ENCODE results near the gene FAM81B. TPM values are rescaled to one million over a fixed set of nuclear protein-coding genes. Genes with fewer than 3 reads are reported as not detected.

The FAM81B gene
- total RNA-seq, 1 experiment from 2014 or later: not detected

GRCh38 chr5:95411474-95411873 is 20.3 kb downstream of the FAM81B start:
- Mint-ChIP-seq H3K9me3 (no peaks in the 10 kb centered on the region), H3K27ac (no peak overlapping the region), H3K36me3 (no peaks in the 10 kb centered on the region), H3K27me3 (ENCODE audit: low read depth) (no peaks in the 10 kb centered on the region), H3K4me1 (peaks cover 7% of the 10 kb centered on the region), H3K4me3 (no peak overlapping the region)
- ATAC-seq (no peak), DNase-seq (ENCODE audit: low spot score) (no peak)
- TF ChIP-seq ZNF138 (CRISPR knock-in tag; conservative IDR thresholded peaks at IDR 0.05) (no peak), RORB (CRISPR knock-in tag; IDR thresholded peaks at IDR 0.05) (no peak), ATF3 (CRISPR knock-in tag; conservative IDR thresholded peaks at IDR 0.05) (no peak), IRF1 (CRISPR knock-in tag; IDR thresholded peaks at IDR 0.05) (no peak), CBFB (CRISPR knock-in tag; IDR thresholded peaks at IDR 0.05; ENCODE audit: low read depth) (no peak), TEAD4 (CRISPR knock-in tag; IDR thresholded peaks at IDR 0.05) (no peak), AR (CRISPR knock-in tag; IDR thresholded peaks at IDR 0.05) (no peak), ZNF425 (CRISPR knock-in tag; conservative IDR thresholded peaks at IDR 0.05) (no peak), KAT7 (CRISPR knock-in tag; IDR thresholded peaks at IDR 0.05; ENCODE audit: borderline replicate concordance) (no peak), RELA (CRISPR knock-in tag; IDR thresholded peaks at IDR 0.05; ENCODE audit: borderline replicate concordance) (no peak), GABPB1 (CRISPR knock-in tag; IDR thresholded peaks at IDR 0.05) (no peak), FOXK1 (CRISPR knock-in tag; IDR thresholded peaks at IDR 0.05) (no peak), GRHL2 (CRISPR knock-in tag; IDR thresholded peaks at IDR 0.05; ENCODE audit: insufficient replicate concordance, severe bottlenecking) (no peak), TEAD1 (CRISPR knock-in tag; IDR thresholded peaks at IDR 0.05) (no peak), HMGA2 (CRISPR knock-in tag; IDR thresholded peaks at IDR 0.05) (no peak), USF2 (CRISPR knock-in tag; IDR thresholded peaks at IDR 0.05) (no peak), ZNF281 (CRISPR knock-in tag; IDR thresholded peaks at IDR 0.05) (no peak), ATF6 (CRISPR knock-in tag; IDR thresholded peaks at IDR 0.05) (no peak)
- CTCF ChIA-PET: no interaction called here
- POLR2A ChIA-PET: no interaction called here
